ENCODE results near the gene NUDT16L1. TPM values are rescaled to one million over a fixed set of nuclear protein-coding genes. Genes with fewer than 3 reads are reported as not detected.
A peak's percentile ranks its signal among the peaks of the same experiment; 100 is the strongest.

The NUDT16L1 gene
- total and polyA plus RNA-seq, 2 of the 13 experiments (the other 11 are each of a cell fraction or from before 2014, with no cell fraction given): 28.0 to 40.5 TPM

GRCh38 chr16:4734063-4734729 is 40.8 kb downstream of the NUDT16L1 start, which contains the start of the genes ANKS3 and DNAAF8 (continued):
- TF ChIP-seq ZBTB40 (IDR thresholded peaks at IDR 0.05) (peak; percentile 44), ZBTB40 (CRISPR knock-in tag; IDR thresholded peaks at IDR 0.05) (peak; percentile 54; the same call in 1 of the 2 replicates), ZNF430 (CRISPR knock-in tag; IDR thresholded peaks at IDR 0.05) (peak; percentile 87), ZNF138 (CRISPR knock-in tag; IDR thresholded peaks at IDR 0.05; ENCODE audit: low read depth) (0 out of 2 replicates have a peak, but pooled peaks have one; percentile 80), RARA (CRISPR knock-in tag; IDR thresholded peaks at IDR 0.05) (peak; percentile 56), SIX4 (CRISPR knock-in tag; IDR thresholded peaks at IDR 0.05) (no peak; the same call in 1 of the 2 replicates), JARID2 (CRISPR knock-in tag; IDR thresholded peaks at IDR 0.05; ENCODE audit: insufficient replicate concordance) (no peak), ZNF274 (CRISPR knock-in tag; IDR thresholded peaks at IDR 0.05) (0 out of 2 replicates have a peak, but pooled peaks have one; percentile 13), ARHGAP35 (CRISPR knock-in tag; IDR thresholded peaks at IDR 0.05; ENCODE audit: borderline replicate concordance) (no peak; the same call in 1 of the 2 replicates), NCOA2 (CRISPR knock-in tag; IDR thresholded peaks at IDR 0.05) (peak; percentile 21; the same call in 1 of the 2 replicates), ZNF235 (CRISPR knock-in tag; IDR thresholded peaks at IDR 0.05; ENCODE audit: borderline replicate concordance) (peak; percentile 83; the same call in 1 of the 2 replicates), ZNF691 (CRISPR knock-in tag; IDR thresholded peaks at IDR 0.05; ENCODE audit: borderline replicate concordance, low read depth) (peak; percentile 69; the same call in 1 of the 2 replicates), ZBTB20 (CRISPR knock-in tag; IDR thresholded peaks at IDR 0.05; ENCODE audit: borderline replicate concordance, low read depth) (no peak), GABPB1 (CRISPR knock-in tag; IDR thresholded peaks at IDR 0.05) (peak; percentile 97), ATF1 (CRISPR knock-in tag; IDR thresholded peaks at IDR 0.05) (peak; percentile 52), SRSF1 (optimal IDR thresholded peaks at IDR 0.05; ENCODE audit: low read depth, low read length) (peak; percentile 34), CBX5 (CRISPR knock-in tag; IDR thresholded peaks at IDR 0.05; ENCODE audit: borderline replicate concordance) (no peak), RFXAP (CRISPR knock-in tag; IDR thresholded peaks at IDR 0.05; ENCODE audit: borderline replicate concordance) (peak; percentile 89), XRCC5 (optimal IDR thresholded peaks at IDR 0.05; ENCODE audit: low read length) (no peak), JUND (CRISPR knock-in tag; IDR thresholded peaks at IDR 0.05) (no peak)

All from HepG2 (cell line).